ENCODE results near the gene BMAL1. TPM values are rescaled to one million over a fixed set of nuclear protein-coding genes. Genes with fewer than 3 reads are reported as not detected.

The BMAL1 gene
- total RNA-seq, 1 experiment from 2014 or later, result 8.3 TPM

DNA sequence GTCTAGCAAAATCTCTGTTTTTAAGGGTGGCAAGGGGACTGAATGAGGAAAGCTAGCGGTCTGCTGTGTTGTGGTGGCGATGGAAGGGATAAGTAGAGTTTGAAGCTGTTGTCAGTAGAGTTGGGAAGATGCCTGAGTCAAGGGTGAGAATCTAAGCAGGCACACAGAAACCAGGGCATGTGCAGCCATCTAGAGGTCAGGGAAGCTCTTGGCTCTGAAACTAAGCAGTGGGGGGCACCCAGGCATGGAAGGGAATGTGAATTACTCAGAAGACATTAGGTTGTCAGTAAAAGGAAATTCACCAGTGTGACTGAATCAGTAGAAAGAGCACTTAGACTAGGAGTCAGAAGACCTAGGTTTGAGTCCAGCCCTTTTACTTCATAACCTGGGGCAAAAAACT, 15.4 kb downstream of the BMAL1 start:
- Mint-ChIP-seq H3K9me3 (no peaks in the 10 kb centered on the region), H3K4me1 (peaks cover 9% of the 10 kb centered on the region), H3K4me3 (no peak overlapping the region), H3K27ac (peak overlapping the region; percentile 39; the same call in 1 of the 2 replicates), H3K27me3 (ENCODE audit: low read depth) (no peaks in the 10 kb centered on the region), H3K36me3 (no peaks in the 10 kb centered on the region)
- TF ChIP-seq, protein P1, sequence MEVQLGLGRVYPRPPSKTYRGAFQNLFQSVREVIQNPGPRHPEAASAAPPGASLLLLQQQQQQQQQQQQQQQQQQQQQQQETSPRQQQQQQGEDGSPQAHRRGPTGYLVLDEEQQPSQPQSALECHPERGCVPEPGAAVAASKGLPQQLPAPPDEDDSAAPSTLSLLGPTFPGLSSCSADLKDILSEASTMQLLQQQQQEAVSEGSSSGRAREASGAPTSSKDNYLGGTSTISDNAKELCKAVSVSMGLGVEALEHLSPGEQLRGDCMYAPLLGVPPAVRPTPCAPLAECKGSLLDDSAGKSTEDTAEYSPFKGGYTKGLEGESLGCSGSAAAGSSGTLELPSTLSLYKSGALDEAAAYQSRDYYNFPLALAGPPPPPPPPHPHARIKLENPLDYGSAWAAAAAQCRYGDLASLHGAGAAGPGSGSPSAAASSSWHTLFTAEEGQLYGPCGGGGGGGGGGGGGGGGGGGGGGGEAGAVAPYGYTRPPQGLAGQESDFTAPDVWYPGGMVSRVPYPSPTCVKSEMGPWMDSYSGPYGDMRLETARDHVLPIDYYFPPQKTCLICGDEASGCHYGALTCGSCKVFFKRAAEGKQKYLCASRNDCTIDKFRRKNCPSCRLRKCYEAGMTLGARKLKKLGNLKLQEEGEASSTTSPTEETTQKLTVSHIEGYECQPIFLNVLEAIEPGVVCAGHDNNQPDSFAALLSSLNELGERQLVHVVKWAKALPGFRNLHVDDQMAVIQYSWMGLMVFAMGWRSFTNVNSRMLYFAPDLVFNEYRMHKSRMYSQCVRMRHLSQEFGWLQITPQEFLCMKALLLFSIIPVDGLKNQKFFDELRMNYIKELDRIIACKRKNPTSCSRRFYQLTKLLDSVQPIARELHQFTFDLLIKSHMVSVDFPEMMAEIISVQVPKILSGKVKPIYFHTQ (CRISPR knock-in tag; IDR thresholded peaks at IDR 0.05), result no peak
- TF ChIP-seq ZNF138 (CRISPR knock-in tag; conservative IDR thresholded peaks at IDR 0.05), result no peak
- TF ChIP-seq CREM (CRISPR knock-in tag; IDR thresholded peaks at IDR 0.05), result no peak
- no peak for TF ChIP-seq NR2C2 (CRISPR knock-in tag; IDR thresholded peaks at IDR 0.05)
- TF ChIP-seq NFE2L1 (CRISPR knock-in tag; IDR thresholded peaks at IDR 0.05), result no peak
- TF ChIP-seq GRHL2 (CRISPR knock-in tag; IDR thresholded peaks at IDR 0.05; ENCODE audit: insufficient replicate concordance, severe bottlenecking), result no peak
- no peak for TF ChIP-seq CREB1 (CRISPR knock-in tag; IDR thresholded peaks at IDR 0.05)
- no peak for TF ChIP-seq IRF2 (CRISPR knock-in tag; IDR thresholded peaks at IDR 0.05; ENCODE audit: borderline replicate concordance, low read depth)
- no peak for TF ChIP-seq ELF4 (CRISPR knock-in tag; IDR thresholded peaks at IDR 0.05; ENCODE audit: low read depth)
- TF ChIP-seq PRRX2 (CRISPR knock-in tag; IDR thresholded peaks at IDR 0.05), result no peak
- TF ChIP-seq FOXK1 (CRISPR knock-in tag; IDR thresholded peaks at IDR 0.05), result no peak
- TF ChIP-seq NR1H2 (CRISPR knock-in tag; IDR thresholded peaks at IDR 0.05), result no peak
- TF ChIP-seq HMGA2 (CRISPR knock-in tag; IDR thresholded peaks at IDR 0.05), result no peak
- TF ChIP-seq FOXJ3 (CRISPR knock-in tag; IDR thresholded peaks at IDR 0.05; ENCODE audit: borderline replicate concordance), result no peak
- TF ChIP-seq, protein P2, sequence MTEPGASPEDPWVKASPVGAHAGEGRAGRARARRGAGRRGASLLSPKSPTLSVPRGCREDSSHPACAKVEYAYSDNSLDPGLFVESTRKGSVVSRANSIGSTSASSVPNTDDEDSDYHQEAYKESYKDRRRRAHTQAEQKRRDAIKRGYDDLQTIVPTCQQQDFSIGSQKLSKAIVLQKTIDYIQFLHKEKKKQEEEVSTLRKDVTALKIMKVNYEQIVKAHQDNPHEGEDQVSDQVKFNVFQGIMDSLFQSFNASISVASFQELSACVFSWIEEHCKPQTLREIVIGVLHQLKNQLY (CRISPR knock-in tag; IDR thresholded peaks at IDR 0.05), result no peak
- TF ChIP-seq, protein P3, sequence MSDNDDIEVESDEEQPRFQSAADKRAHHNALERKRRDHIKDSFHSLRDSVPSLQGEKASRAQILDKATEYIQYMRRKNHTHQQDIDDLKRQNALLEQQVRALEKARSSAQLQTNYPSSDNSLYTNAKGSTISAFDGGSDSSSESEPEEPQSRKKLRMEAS (CRISPR knock-in tag; IDR thresholded peaks at IDR 0.05), result no peak
- TF ChIP-seq TEAD4 (CRISPR knock-in tag; IDR thresholded peaks at IDR 0.05), result no peak
- TF ChIP-seq, protein P4, sequence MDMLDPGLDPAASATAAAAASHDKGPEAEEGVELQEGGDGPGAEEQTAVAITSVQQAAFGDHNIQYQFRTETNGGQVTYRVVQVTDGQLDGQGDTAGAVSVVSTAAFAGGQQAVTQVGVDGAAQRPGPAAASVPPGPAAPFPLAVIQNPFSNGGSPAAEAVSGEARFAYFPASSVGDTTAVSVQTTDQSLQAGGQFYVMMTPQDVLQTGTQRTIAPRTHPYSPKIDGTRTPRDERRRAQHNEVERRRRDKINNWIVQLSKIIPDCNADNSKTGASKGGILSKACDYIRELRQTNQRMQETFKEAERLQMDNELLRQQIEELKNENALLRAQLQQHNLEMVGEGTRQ (CRISPR knock-in tag; IDR thresholded peaks at IDR 0.05), result no peak
- TF ChIP-seq, protein P5, sequence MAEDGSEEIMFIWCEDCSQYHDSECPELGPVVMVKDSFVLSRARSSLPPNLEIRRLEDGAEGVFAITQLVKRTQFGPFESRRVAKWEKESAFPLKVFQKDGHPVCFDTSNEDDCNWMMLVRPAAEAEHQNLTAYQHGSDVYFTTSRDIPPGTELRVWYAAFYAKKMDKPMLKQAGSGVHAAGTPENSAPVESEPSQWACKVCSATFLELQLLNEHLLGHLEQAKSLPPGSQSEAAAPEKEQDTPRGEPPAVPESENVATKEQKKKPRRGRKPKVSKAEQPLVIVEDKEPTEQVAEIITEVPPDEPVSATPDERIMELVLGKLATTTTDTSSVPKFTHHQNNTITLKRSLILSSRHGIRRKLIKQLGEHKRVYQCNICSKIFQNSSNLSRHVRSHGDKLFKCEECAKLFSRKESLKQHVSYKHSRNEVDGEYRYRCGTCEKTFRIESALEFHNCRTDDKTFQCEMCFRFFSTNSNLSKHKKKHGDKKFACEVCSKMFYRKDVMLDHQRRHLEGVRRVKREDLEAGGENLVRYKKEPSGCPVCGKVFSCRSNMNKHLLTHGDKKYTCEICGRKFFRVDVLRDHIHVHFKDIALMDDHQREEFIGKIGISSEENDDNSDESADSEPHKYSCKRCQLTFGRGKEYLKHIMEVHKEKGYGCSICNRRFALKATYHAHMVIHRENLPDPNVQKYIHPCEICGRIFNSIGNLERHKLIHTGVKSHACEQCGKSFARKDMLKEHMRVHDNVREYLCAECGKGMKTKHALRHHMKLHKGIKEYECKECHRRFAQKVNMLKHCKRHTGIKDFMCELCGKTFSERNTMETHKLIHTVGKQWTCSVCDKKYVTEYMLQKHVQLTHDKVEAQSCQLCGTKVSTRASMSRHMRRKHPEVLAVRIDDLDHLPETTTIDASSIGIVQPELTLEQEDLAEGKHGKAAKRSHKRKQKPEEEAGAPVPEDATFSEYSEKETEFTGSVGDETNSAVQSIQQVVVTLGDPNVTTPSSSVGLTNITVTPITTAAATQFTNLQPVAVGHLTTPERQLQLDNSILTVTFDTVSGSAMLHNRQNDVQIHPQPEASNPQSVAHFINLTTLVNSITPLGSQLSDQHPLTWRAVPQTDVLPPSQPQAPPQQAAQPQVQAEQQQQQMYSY (CRISPR knock-in tag; IDR thresholded peaks at IDR 0.05), result no peak
- ATAC-seq (peak; percentile 81), DNase-seq (ENCODE audit: low spot score) (peak; percentile 24)
- POLR2A ChIA-PET, result no interaction called here
- CTCF ChIA-PET, result interaction anchor here (0.7 to 3.3 kb wide), 7 partner anchors 9 to 83 kb away, joined by 3 to 12 read pairs (median 5); no protein-coding TSS in a partner anchor

DNA sequence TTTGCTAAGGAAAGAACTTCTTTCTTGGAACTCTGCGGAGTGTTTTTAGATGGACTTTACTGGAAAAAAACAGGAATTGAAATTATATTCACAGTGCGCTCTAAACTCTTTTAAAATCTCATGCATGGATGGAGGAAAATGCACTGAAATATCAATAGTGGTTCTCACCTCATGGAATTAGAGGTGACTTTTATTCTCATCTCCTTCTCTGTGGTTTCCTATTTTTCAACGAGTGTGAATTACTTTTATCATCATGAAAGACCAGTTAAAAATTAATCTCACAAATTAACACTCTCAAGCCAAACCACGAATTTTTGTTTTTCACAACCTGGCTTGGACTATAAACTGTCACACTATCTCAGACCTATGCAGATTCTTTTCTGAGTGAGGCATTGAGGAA, 16.6 kb downstream of the BMAL1 start:
- Mint-ChIP-seq H3K27me3 (ENCODE audit: low read depth) (no peaks in the 10 kb centered on the region), H3K4me1 (peaks cover 9% of the 10 kb centered on the region), H3K27ac (no peak overlapping the region), H3K36me3 (no peaks in the 10 kb centered on the region), H3K9me3 (no peaks in the 10 kb centered on the region), H3K4me3 (no peak overlapping the region)
- ChIA-PET CTCF (no interaction called here), POLR2A (no interaction called here)
- DNase-seq (ENCODE audit: low spot score) (no peak), ATAC-seq (no peak)
- TF ChIP-seq PRRX2 (CRISPR knock-in tag; IDR thresholded peaks at IDR 0.05) (no peak), ETV6 (CRISPR knock-in tag; IDR thresholded peaks at IDR 0.05) (no peak), ZNF671 (CRISPR knock-in tag; IDR thresholded peaks at IDR 0.05) (no peak), ELF4 (CRISPR knock-in tag; IDR thresholded peaks at IDR 0.05; ENCODE audit: low read depth) (no peak), NFYB (CRISPR knock-in tag; conservative IDR thresholded peaks at IDR 0.05; ENCODE audit: low read depth) (no peak), HMGA2 (CRISPR knock-in tag; IDR thresholded peaks at IDR 0.05) (no peak), RELA (CRISPR knock-in tag; IDR thresholded peaks at IDR 0.05; ENCODE audit: borderline replicate concordance) (no peak)
- TF ChIP-seq, protein P6, sequence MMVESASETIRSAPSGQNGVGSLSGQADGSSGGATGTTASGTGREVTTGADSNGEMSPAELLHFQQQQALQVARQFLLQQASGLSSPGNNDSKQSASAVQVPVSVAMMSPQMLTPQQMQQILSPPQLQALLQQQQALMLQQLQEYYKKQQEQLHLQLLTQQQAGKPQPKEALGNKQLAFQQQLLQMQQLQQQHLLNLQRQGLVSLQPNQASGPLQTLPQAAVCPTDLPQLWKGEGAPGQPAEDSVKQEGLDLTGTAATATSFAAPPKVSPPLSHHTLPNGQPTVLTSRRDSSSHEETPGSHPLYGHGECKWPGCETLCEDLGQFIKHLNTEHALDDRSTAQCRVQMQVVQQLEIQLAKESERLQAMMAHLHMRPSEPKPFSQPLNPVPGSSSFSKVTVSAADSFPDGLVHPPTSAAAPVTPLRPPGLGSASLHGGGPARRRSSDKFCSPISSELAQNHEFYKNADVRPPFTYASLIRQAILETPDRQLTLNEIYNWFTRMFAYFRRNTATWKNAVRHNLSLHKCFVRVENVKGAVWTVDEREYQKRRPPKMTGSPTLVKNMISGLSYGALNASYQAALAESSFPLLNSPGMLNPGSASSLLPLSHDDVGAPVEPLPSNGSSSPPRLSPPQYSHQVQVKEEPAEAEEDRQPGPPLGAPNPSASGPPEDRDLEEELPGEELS (CRISPR knock-in tag; IDR thresholded peaks at IDR 0.05), result no peak
- TF ChIP-seq, protein P7, sequence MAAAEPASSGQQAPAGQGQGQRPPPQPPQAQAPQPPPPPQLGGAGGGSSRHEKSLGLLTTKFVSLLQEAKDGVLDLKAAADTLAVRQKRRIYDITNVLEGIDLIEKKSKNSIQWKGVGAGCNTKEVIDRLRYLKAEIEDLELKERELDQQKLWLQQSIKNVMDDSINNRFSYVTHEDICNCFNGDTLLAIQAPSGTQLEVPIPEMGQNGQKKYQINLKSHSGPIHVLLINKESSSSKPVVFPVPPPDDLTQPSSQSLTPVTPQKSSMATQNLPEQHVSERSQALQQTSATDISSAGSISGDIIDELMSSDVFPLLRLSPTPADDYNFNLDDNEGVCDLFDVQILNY (CRISPR knock-in tag; IDR thresholded peaks at IDR 0.05), result no peak

Measured in WTC11 (cell line).